ENCODE results near the gene CLIC3. TPM values are rescaled to one million over a fixed set of nuclear protein-coding genes. Genes with fewer than 3 reads are reported as not detected.
"Not testable (repeated sequence)": the region's sequence is repeated elsewhere in the genome, so short reads cannot be mapped to it uniquely, and the experiment has no call there.

CLIC3 gene
- total and polyA plus RNA-seq, 4 donors, result 17.2 to 115 (median 81.1) TPM

DNA sequence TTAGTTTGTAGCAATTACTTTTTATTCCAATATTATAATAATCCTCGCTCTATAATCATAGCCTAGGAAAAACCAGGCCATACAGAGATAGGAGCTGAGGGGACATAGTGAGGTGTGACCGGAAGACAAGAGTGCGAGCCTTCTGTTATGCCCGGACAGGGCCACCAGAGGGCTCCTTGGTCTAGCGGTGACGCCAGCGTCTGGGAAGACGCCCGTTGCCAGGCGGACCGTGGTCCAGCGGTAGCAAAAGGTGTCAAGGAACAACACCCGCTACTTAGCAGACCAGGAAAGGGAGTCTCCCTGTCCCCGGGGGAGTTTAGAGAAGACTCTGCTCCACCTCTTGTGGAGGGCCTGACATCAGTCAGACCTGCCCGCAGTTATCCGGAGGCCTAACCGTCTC, 7.9 kb upstream of the CLIC3 start:
- H3K4me3 ChIP-seq; H3K9me3 ChIP-seq (ENCODE audit: control insufficient read depth in 4 of 4, insufficient read depth in 3 of 4, low read length in 3 of 4); H3K27ac ChIP-seq (ENCODE audit: low read depth in 1 of 2, low read length in 1 of 2); H3K9ac ChIP-seq (ENCODE audit: insufficient read depth in 1 of 2, low read length in 2 of 2); H3K27me3 ChIP-seq (ENCODE audit: control insufficient read depth in 3 of 3, insufficient read depth in 3 of 3, low read length in 2 of 3); H3K36me3 ChIP-seq (ENCODE audit: control insufficient read depth in 4 of 4, insufficient read depth in 4 of 4, low read length in 4 of 4); DNase-seq; ATAC-seq (ENCODE audit: insufficient read depth, low FRiP score); H3K4me1 ChIP-seq (ENCODE audit: control insufficient read depth in 5 of 5, insufficient read depth in 5 of 5, low read length in 5 of 5): not testable (repeated sequence)
- WGBS, 2 donors, result 41 to 45% methylated on average over 17 of the region's 17 CpGs
- TF ChIP-seq, protein P1, sequence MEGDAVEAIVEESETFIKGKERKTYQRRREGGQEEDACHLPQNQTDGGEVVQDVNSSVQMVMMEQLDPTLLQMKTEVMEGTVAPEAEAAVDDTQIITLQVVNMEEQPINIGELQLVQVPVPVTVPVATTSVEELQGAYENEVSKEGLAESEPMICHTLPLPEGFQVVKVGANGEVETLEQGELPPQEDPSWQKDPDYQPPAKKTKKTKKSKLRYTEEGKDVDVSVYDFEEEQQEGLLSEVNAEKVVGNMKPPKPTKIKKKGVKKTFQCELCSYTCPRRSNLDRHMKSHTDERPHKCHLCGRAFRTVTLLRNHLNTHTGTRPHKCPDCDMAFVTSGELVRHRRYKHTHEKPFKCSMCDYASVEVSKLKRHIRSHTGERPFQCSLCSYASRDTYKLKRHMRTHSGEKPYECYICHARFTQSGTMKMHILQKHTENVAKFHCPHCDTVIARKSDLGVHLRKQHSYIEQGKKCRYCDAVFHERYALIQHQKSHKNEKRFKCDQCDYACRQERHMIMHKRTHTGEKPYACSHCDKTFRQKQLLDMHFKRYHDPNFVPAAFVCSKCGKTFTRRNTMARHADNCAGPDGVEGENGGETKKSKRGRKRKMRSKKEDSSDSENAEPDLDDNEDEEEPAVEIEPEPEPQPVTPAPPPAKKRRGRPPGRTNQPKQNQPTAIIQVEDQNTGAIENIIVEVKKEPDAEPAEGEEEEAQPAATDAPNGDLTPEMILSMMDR (IDR thresholded peaks at IDR 0.05; ENCODE audit: control extremely low read depth, extremely low read depth), result peak; percentile 5

DNA sequence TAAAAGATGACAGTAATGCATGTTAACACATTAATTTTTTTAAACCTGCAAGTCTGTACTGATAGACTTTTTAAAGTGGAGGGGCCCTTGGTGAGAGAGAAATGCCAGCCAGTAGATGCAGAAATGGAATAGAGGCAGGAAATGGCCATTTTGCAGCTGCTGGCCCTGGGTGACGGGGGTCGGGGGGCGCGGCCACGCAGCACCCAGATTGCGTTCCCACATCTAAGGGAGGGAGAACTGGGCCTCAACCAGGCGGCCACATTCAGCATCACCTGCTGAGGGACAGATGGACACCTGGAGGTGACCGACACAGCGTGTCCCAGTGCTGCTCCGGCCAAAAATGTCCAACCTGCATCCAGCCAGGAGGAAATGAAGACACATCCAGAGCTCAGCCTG, 6.3 kb upstream of the CLIC3 start:
- Histone ChIP-seq H3K9ac (ENCODE audit: insufficient read depth in 1 of 2, low read length in 2 of 2) (no peak overlapping the region), H3K4me1 (ENCODE audit: control insufficient read depth in 5 of 5, insufficient read depth in 5 of 5, low read length in 5 of 5) (peaks cover 0 to 8% (median 0%) of the 10 kb centered on the region in 5 donors), H3K27ac (ENCODE audit: low read depth in 1 of 2, low read length in 1 of 2) (no peak overlapping the region), H3K9me3 (ENCODE audit: control insufficient read depth in 4 of 4, insufficient read depth in 3 of 4, low read length in 3 of 4) (peaks cover 0 to 2% (median 0%) of the 10 kb centered on the region in 4 donors), H3K4me3 (no peak overlapping the region), H3K36me3 (ENCODE audit: control insufficient read depth in 4 of 4, insufficient read depth in 4 of 4, low read length in 4 of 4) (no peaks in the 10 kb centered on the region), H3K27me3 (ENCODE audit: control insufficient read depth in 3 of 3, insufficient read depth in 3 of 3, low read length in 2 of 3) (no peaks in the 10 kb centered on the region)
- TF ChIP-seq, protein P1 (IDR thresholded peaks at IDR 0.05; ENCODE audit: control extremely low read depth, extremely low read depth), result no peak
- DNase-seq (no peak), ATAC-seq (ENCODE audit: insufficient read depth, low FRiP score) (no peak)
- WGBS, 2 donors, result 88 to 92% methylated on average over 10 of the region's 10 CpGs

DNA sequence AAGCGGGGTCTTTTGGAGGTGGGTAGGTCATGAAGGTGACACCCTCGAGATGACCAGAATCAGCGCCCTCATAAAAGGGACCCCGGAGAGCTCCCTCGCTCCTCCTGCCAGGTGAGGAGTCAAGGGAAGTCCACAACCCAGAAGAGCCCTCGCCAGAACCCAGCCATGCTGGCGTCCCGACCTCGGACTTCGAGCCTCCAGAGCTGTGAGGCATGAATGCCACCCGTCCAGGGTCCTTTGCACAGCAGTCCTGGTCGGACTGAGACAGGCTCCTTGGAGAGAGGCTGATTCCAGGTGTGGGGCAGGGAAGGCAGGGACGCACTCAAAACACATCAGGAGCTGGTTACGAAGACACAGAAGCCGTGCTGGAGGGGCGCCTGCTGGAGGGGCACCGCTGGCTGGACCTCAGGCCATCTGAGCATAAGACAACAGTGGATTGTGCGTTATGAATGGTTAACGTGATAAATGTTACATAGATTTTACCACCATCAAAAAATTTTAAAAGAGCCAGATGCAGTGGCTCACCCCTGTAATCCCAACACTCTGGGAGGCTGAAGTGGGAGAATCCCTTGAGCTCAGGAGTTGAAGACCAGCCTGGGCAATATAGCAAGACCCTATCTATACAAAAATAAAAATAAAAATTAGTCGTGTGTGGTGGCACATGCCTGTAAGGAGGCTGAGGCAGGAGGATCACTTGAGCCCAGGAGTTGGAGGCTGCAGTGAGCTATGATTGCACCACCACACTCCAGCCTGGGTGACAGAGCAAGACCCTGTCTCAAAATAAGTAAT, 5.7 kb upstream of the CLIC3 start:
- WGBS, 2 donors, result 86 to 94% methylated on average over 19 to 20 of the region's 20 CpGs
- ATAC-seq (ENCODE audit: insufficient read depth, low FRiP score) (no peak), DNase-seq (no peak)
- H3K9me3 ChIP-seq (ENCODE audit: control insufficient read depth in 4 of 4, insufficient read depth in 3 of 4, low read length in 3 of 4), result peaks cover 0 to 2% (median 0%) of the 10 kb centered on the region in 4 donors
- H3K4me1 ChIP-seq (ENCODE audit: control insufficient read depth in 5 of 5, insufficient read depth in 5 of 5, low read length in 5 of 5), result peaks cover 0 to 8% (median 3%) of the 10 kb centered on the region in 5 donors
- H3K36me3 ChIP-seq (ENCODE audit: control insufficient read depth in 4 of 4, insufficient read depth in 4 of 4, low read length in 4 of 4), result no peaks in the 10 kb centered on the region
- no peak overlapping the region for H3K9ac ChIP-seq (ENCODE audit: insufficient read depth in 1 of 2, low read length in 2 of 2)
- no peaks in the 10 kb centered on the region for H3K27me3 ChIP-seq (ENCODE audit: control insufficient read depth in 3 of 3, insufficient read depth in 3 of 3, low read length in 2 of 3)
- TF ChIP-seq, protein P1 (IDR thresholded peaks at IDR 0.05; ENCODE audit: control extremely low read depth, extremely low read depth), result no peak
- H3K27ac ChIP-seq (ENCODE audit: low read depth in 1 of 2, low read length in 1 of 2), result no peak overlapping the region
- no peak overlapping the region for H3K4me3 ChIP-seq

Measured in lung (tissue), 12 donors.